ENCODE data around the gene FITM2.
A peak's percentile ranks its signal among the peaks of the same experiment; 100 is the strongest.

Gene FITM2

GRCh38 chr20:44336725-44337380 lies 25.9 kb upstream of the FITM2 start, which contains the start of gene R3HDML:
Gene R3HDML, plus strand, starts transcription at chr20:44337043. Its CDS starts 115 bp downstream, at chr20:44337158.
- H3K9ac ChIP-seq (ENCODE audit: low read depth, low read length, poor library complexity) = peak within 1 kb of the TSS; percentile 38
- no peak within 1 kb of the TSS for H3K27ac ChIP-seq (replicated peaks; ENCODE audit: low read length)
- no peaks in the 10 kb centered on the region for H3K9me3 ChIP-seq (replicated peaks in 1 of 2; ENCODE audit: control insufficient read depth in 2 of 2, insufficient read depth in 1 of 2, low read depth in 1 of 2, low read length in 2 of 2)
- no peak within 1 kb of the TSS for H3K14ac ChIP-seq (ENCODE audit: low read length)
- H3K27me3 ChIP-seq (ENCODE audit: control insufficient read depth in 3 of 3, insufficient read depth in 3 of 3, low read depth in 1 of 3, low read length in 3 of 3) = peaks cover 0 to 27% (median 0%) of the 10 kb centered on the region in 3 experiments
- peak within 1 kb of the TSS; percentile 25 for H3K23ac ChIP-seq (ENCODE audit: low read depth, low read length, poor library complexity)
- H2BK5ac ChIP-seq (ENCODE audit: low read length) = no peak within 1 kb of the TSS
- H3K4me1 ChIP-seq (ENCODE audit: control insufficient read depth in 2 of 2, insufficient read depth in 1 of 2, low read depth in 1 of 2, low read length in 2 of 2) = no peaks in the 10 kb centered on the region
- peak within 1 kb of the TSS; percentile 41 for H2AFZ ChIP-seq (ENCODE audit: low read length)
- no peak within 1 kb of the TSS for H3K4me2 ChIP-seq (ENCODE audit: insufficient read depth, low read length, poor library complexity, severe bottlenecking)
- no peak within 1 kb of the TSS for H3K4me3 ChIP-seq (ENCODE audit: low read length in 2 of 2)
- no peaks in the 10 kb centered on the region for H3K79me1 ChIP-seq (ENCODE audit: low read depth, low read length)
- no peak within 1 kb of the TSS for H4K91ac ChIP-seq (ENCODE audit: low read depth, low read length, poor library complexity)
- H2BK15ac ChIP-seq (ENCODE audit: low read length) = peak within 1 kb of the TSS; percentile 6
- H4K8ac ChIP-seq (ENCODE audit: low read depth, low read length) = no peak within 1 kb of the TSS
- H3K4ac ChIP-seq (ENCODE audit: low read length) = no peak within 1 kb of the TSS
- DNase-seq (ENCODE audit: low spot score) = no peak
- no peaks in the 10 kb centered on the region for H3K36me3 ChIP-seq (replicated peaks in 1 of 2; ENCODE audit: control insufficient read depth in 2 of 2, insufficient read depth in 2 of 2, low read length in 2 of 2)
- peak within 1 kb of the TSS; percentile 55 for H3K18ac ChIP-seq (ENCODE audit: low read length)
- WGBS, 2 donors (ENCODE audit: extremely low coverage in 2 of 2, insufficient read length in 2 of 2, insufficient replicate concordance in 1 of 2) = no CpG with 5 or more reads among the region's 16 CpGs
- no peak within 1 kb of the TSS for H2BK120ac ChIP-seq (ENCODE audit: low read depth, low read length)
- H2AK5ac ChIP-seq (ENCODE audit: low read depth, low read length) = peak within 1 kb of the TSS; percentile 47
- H2BK12ac ChIP-seq (ENCODE audit: low read length) = no peak within 1 kb of the TSS

GRCh38 chr20:44336086-44336485 lies 25.1 kb upstream of the FITM2 start:
- H3K27me3 ChIP-seq (ENCODE audit: control insufficient read depth in 3 of 3, insufficient read depth in 3 of 3, low read depth in 1 of 3, low read length in 3 of 3) = peaks cover 0 to 27% (median 0%) of the 10 kb centered on the region in 3 experiments
- H2BK5ac ChIP-seq (ENCODE audit: low read length) = no peak overlapping the region
- H3K4ac ChIP-seq (ENCODE audit: low read length) = no peak overlapping the region
- H3K9ac ChIP-seq (ENCODE audit: low read depth, low read length, poor library complexity) = peak overlapping the region; percentile 38
- no peak overlapping the region for H3K14ac ChIP-seq (ENCODE audit: low read length)
- no peaks in the 10 kb centered on the region for H3K9me3 ChIP-seq (replicated peaks in 1 of 2; ENCODE audit: control insufficient read depth in 2 of 2, insufficient read depth in 1 of 2, low read depth in 1 of 2, low read length in 2 of 2)
- peak overlapping the region; percentile 41 for H2AFZ ChIP-seq (ENCODE audit: low read length)
- no peak overlapping the region for H2BK120ac ChIP-seq (ENCODE audit: low read depth, low read length)
- H3K23ac ChIP-seq (ENCODE audit: low read depth, low read length, poor library complexity) = no peak overlapping the region
- H3K4me2 ChIP-seq (ENCODE audit: insufficient read depth, low read length, poor library complexity, severe bottlenecking) = no peak overlapping the region
- H3K27ac ChIP-seq (replicated peaks; ENCODE audit: low read length) = no peak overlapping the region
- DNase-seq (ENCODE audit: low spot score) = no peak
- H3K4me1 ChIP-seq (ENCODE audit: control insufficient read depth in 2 of 2, insufficient read depth in 1 of 2, low read depth in 1 of 2, low read length in 2 of 2) = no peaks in the 10 kb centered on the region
- H3K36me3 ChIP-seq (replicated peaks in 1 of 2; ENCODE audit: control insufficient read depth in 2 of 2, insufficient read depth in 2 of 2, low read length in 2 of 2) = no peaks in the 10 kb centered on the region
- H2BK15ac ChIP-seq (ENCODE audit: low read length) = no peak overlapping the region
- no peaks in the 10 kb centered on the region for H3K79me1 ChIP-seq (ENCODE audit: low read depth, low read length)
- no peak overlapping the region for H2AK5ac ChIP-seq (ENCODE audit: low read depth, low read length)
- peak overlapping the region; percentile 55 for H3K18ac ChIP-seq (ENCODE audit: low read length)
- WGBS, 2 donors (ENCODE audit: extremely low coverage in 2 of 2, insufficient read length in 2 of 2, insufficient replicate concordance in 1 of 2) = no CpG with 5 or more reads among the region's 15 CpGs
- no peak overlapping the region for H4K91ac ChIP-seq (ENCODE audit: low read depth, low read length, poor library complexity)
- no peak overlapping the region for H3K4me3 ChIP-seq (ENCODE audit: low read length in 2 of 2)
- H2BK12ac ChIP-seq (ENCODE audit: low read length) = no peak overlapping the region
- H4K8ac ChIP-seq (ENCODE audit: low read depth, low read length) = no peak overlapping the region

GRCh38 chr20:44335675-44336074 lies 24.7 kb upstream of the FITM2 start:
- Histone ChIP-seq H2BK5ac (ENCODE audit: low read length) (no peak overlapping the region), H2AK5ac (ENCODE audit: low read depth, low read length) (no peak overlapping the region), H2BK120ac (ENCODE audit: low read depth, low read length) (no peak overlapping the region)

GRCh38 chr20:44334709-44335108 lies 23.7 kb upstream of the FITM2 start:
- Histone ChIP-seq H3K4me1 (ENCODE audit: control insufficient read depth in 2 of 2, insufficient read depth in 1 of 2, low read depth in 1 of 2, low read length in 2 of 2) (no peaks in the 10 kb centered on the region), H3K9ac (ENCODE audit: low read depth, low read length, poor library complexity) (no peak overlapping the region), H2BK12ac (ENCODE audit: low read length) (no peak overlapping the region), H3K27me3 (ENCODE audit: control insufficient read depth in 3 of 3, insufficient read depth in 3 of 3, low read depth in 1 of 3, low read length in 3 of 3) (peaks cover 0 to 33% (median 0%) of the 10 kb centered on the region in 3 experiments), H3K4ac (ENCODE audit: low read length) (no peak overlapping the region), H3K18ac (ENCODE audit: low read length) (no peak overlapping the region), H2BK15ac (ENCODE audit: low read length) (no peak overlapping the region), H3K23ac (ENCODE audit: low read depth, low read length, poor library complexity) (no peak overlapping the region), H4K91ac (ENCODE audit: low read depth, low read length, poor library complexity) (no peak overlapping the region), H3K4me2 (ENCODE audit: insufficient read depth, low read length, poor library complexity, severe bottlenecking) (no peak overlapping the region), H3K36me3 (replicated peaks in 1 of 2; ENCODE audit: control insufficient read depth in 2 of 2, insufficient read depth in 2 of 2, low read length in 2 of 2) (no peaks in the 10 kb centered on the region), H2AK5ac (ENCODE audit: low read depth, low read length) (no peak overlapping the region), H3K27ac (replicated peaks; ENCODE audit: low read length) (no peak overlapping the region), H4K8ac (ENCODE audit: low read depth, low read length) (no peak overlapping the region), H3K14ac (ENCODE audit: low read length) (no peak overlapping the region), H3K79me1 (ENCODE audit: low read depth, low read length) (no peaks in the 10 kb centered on the region), H2AFZ (ENCODE audit: low read length) (no peak overlapping the region), H3K9me3 (replicated peaks in 1 of 2; ENCODE audit: control insufficient read depth in 2 of 2, insufficient read depth in 1 of 2, low read depth in 1 of 2, low read length in 2 of 2) (no peaks in the 10 kb centered on the region), H3K4me3 (ENCODE audit: low read length in 2 of 2) (peak overlapping the region in 1 of 2 donors; percentile 55), H2BK5ac (ENCODE audit: low read length) (no peak overlapping the region), H2BK120ac (ENCODE audit: low read depth, low read length) (no peak overlapping the region)
- WGBS, 2 donors (ENCODE audit: extremely low coverage in 2 of 2, insufficient read length in 2 of 2, insufficient replicate concordance in 1 of 2) = no CpG with 5 or more reads among the region's 4 CpGs
- no peak for DNase-seq (ENCODE audit: low spot score)

More at GRCh38 chr20:44335675-44336074, 24.7 kb upstream of the FITM2 start:
- Histone ChIP-seq H3K18ac (ENCODE audit: low read length) (no peak overlapping the region), H3K4me1 (ENCODE audit: control insufficient read depth in 2 of 2, insufficient read depth in 1 of 2, low read depth in 1 of 2, low read length in 2 of 2) (no peaks in the 10 kb centered on the region), H3K9me3 (replicated peaks in 1 of 2; ENCODE audit: control insufficient read depth in 2 of 2, insufficient read depth in 1 of 2, low read depth in 1 of 2, low read length in 2 of 2) (no peaks in the 10 kb centered on the region), H3K27me3 (ENCODE audit: control insufficient read depth in 3 of 3, insufficient read depth in 3 of 3, low read depth in 1 of 3, low read length in 3 of 3) (peaks cover 0 to 27% (median 0%) of the 10 kb centered on the region in 3 experiments), H2BK15ac (ENCODE audit: low read length) (no peak overlapping the region), H3K9ac (ENCODE audit: low read depth, low read length, poor library complexity) (no peak overlapping the region), H4K8ac (ENCODE audit: low read depth, low read length) (no peak overlapping the region), H3K4me3 (ENCODE audit: low read length in 2 of 2) (no peak overlapping the region), H3K27ac (replicated peaks; ENCODE audit: low read length) (no peak overlapping the region), H3K23ac (ENCODE audit: low read depth, low read length, poor library complexity) (no peak overlapping the region), H3K79me1 (ENCODE audit: low read depth, low read length) (no peaks in the 10 kb centered on the region), H2BK12ac (ENCODE audit: low read length) (no peak overlapping the region), H4K91ac (ENCODE audit: low read depth, low read length, poor library complexity) (no peak overlapping the region), H3K4ac (ENCODE audit: low read length) (no peak overlapping the region), H3K36me3 (replicated peaks in 1 of 2; ENCODE audit: control insufficient read depth in 2 of 2, insufficient read depth in 2 of 2, low read length in 2 of 2) (no peaks in the 10 kb centered on the region), H2AFZ (ENCODE audit: low read length) (no peak overlapping the region), H3K14ac (ENCODE audit: low read length) (no peak overlapping the region), H3K4me2 (ENCODE audit: insufficient read depth, low read length, poor library complexity, severe bottlenecking) (no peak overlapping the region)
- DNase-seq (ENCODE audit: low spot score) = no peak
- WGBS, 2 donors (ENCODE audit: extremely low coverage in 2 of 2, insufficient read length in 2 of 2, insufficient replicate concordance in 1 of 2) = no CpG with 5 or more reads among the region's 2 CpGs

Measured in neuronal stem cell (in vitro differentiated cells).